HFFc6 (cell line): ENCODE data around the gene SERPINB6. TPM values are rescaled to one million over a fixed set of nuclear protein-coding genes. Genes with fewer than 3 reads are reported as not detected.
A peak's percentile ranks its signal among the peaks of the same experiment; 100 is the strongest.
"Not testable (repeated sequence)": the region's sequence is repeated elsewhere in the genome, so short reads cannot be mapped to it uniquely, and the experiment has no call there.

Experiments used
- DNase-seq: peaks from one replicate; pipeline ENCODE4 v3.0.0-alpha.2; 2018
- H3K27ac Mint-ChIP-seq: 2 replicates; pipeline ENCODE4 v1.8.0; 2020; ENCODE audit warnings: mild to moderate bottlenecking, mixed read lengths
- H3K27me3 Mint-ChIP-seq: 2 replicates; pipeline ENCODE4 v1.8.0; 2021; ENCODE audit warnings: mild to moderate bottlenecking, moderate library complexity, mixed read lengths; ENCODE audit not compliant: insufficient read depth
- H3K36me3 Mint-ChIP-seq: 2 replicates; pipeline ENCODE4 v1.8.0; 2021; ENCODE audit warnings: low read depth, mixed read lengths
- H3K4me1 Mint-ChIP-seq: 2 replicates; pipeline ENCODE4 v1.8.0; 2020; ENCODE audit warnings: low read depth, mixed read lengths
- H3K4me3 Mint-ChIP-seq: 2 replicates; pipeline ENCODE4 v1.8.0; 2020; ENCODE audit warnings: mild to moderate bottlenecking, moderate library complexity, mixed read lengths
- H3K9me3 Mint-ChIP-seq: 2 replicates; pipeline ENCODE4 v1.8.0; 2020; ENCODE audit warnings: mild to moderate bottlenecking, mixed read lengths
- CTCF ChIP-seq: fragments of 200-600 bp; sonication (generic); IDR thresholded peaks from 2 replicates; pipeline ENCODE4 v1.5.0; 2021; ENCODE audit warnings: antibody characterized with exemption, mild to moderate bottlenecking
- total RNA-seq, 6 experiments: library from RNA; stranded (reverse); fragmentation: NEBNext Ultra II Directional; extraction: Animal tissue kit (Norgen Biotek cat#: 25700); gene quantifications; 2 replicates in 1 of 6; 3 replicates in 5 of 6; pipeline ENCODE4 v1.2.3, GENCODE V29; 2021

Gene SERPINB6
- total RNA-seq, 6 experiments from 2014 or later = 109 to 142 (median 134) TPM

GRCh38 chr6:2977799-2978590, 6.6 kb upstream of the SERPINB6 start:
- Mint-ChIP-seq H3K27me3 (no peaks in the 10 kb centered on the region; the same call in 1 of the 2 replicates), H3K36me3 (no peaks in the 10 kb centered on the region), H3K9me3 (no peaks in the 10 kb centered on the region), H3K4me1 (peaks cover 90% of the 10 kb centered on the region), H3K4me3 (no peak overlapping the region), H3K27ac (peak overlapping the region; percentile 97)
- TF ChIP-seq CTCF = no peak
- no peak for DNase-seq

- peak overlapping the region; percentile 74 for H3K4me3 Mint-ChIP-seq
- H3K36me3 Mint-ChIP-seq = no peaks in the 10 kb centered on the region
- H3K9me3 Mint-ChIP-seq = no peaks in the 10 kb centered on the region
- no peaks in the 10 kb centered on the region; the same call in 1 of the 2 replicates for H3K27me3 Mint-ChIP-seq
- TF ChIP-seq CTCF = no peak
- peaks cover 89% of the 10 kb centered on the region for H3K4me1 Mint-ChIP-seq
- H3K27ac Mint-ChIP-seq = peak overlapping the region; percentile 97
- no peak for DNase-seq
These were observed 5.9 kb upstream of the SERPINB6 start for GRCh38 chr6:2977290-2977689.

GRCh38 chr6:2976571-2977085, 5.3 kb upstream of the SERPINB6 start:
- Mint-ChIP-seq H3K4me3 (peak overlapping the region; percentile 74), H3K27ac (peak overlapping the region; percentile 97), H3K27me3 (no peaks in the 10 kb centered on the region; the same call in 1 of the 2 replicates), H3K9me3 (no peaks in the 10 kb centered on the region), H3K4me1 (peaks cover 89% of the 10 kb centered on the region), H3K36me3 (no peaks in the 10 kb centered on the region)
- TF ChIP-seq CTCF = no peak
- DNase-seq = peak; percentile 78

GRCh38 chr6:2976060-2976459, 4.7 kb upstream of the SERPINB6 start:
- Mint-ChIP-seq H3K27ac (peak overlapping the region; percentile 97), H3K36me3 (no peaks in the 10 kb centered on the region), H3K9me3 (no peaks in the 10 kb centered on the region), H3K4me3 (peak overlapping the region; percentile 74; the same call in 1 of the 2 replicates), H3K27me3 (no peaks in the 10 kb centered on the region), H3K4me1 (peaks cover 84% of the 10 kb centered on the region)
- TF ChIP-seq CTCF = no peak
- no peak for DNase-seq

- Mint-ChIP-seq H3K4me3 (peak overlapping the region; percentile 30; the same call in 1 of the 2 replicates), H3K36me3 (peaks cover 2% of the 10 kb centered on the region; the same call in 1 of the 2 replicates), H3K4me1 (peaks cover 80% of the 10 kb centered on the region), H3K9me3 (no peaks in the 10 kb centered on the region), H3K27ac (no peak overlapping the region; the same call in 1 of the 2 replicates), H3K27me3 (no peaks in the 10 kb centered on the region)
- no peak for DNase-seq
- no peak for TF ChIP-seq CTCF
These were observed 2.3 kb upstream of the SERPINB6 start for GRCh38 chr6:2973676-2974075.

GRCh38 chr6:2973180-2973579, 1.8 kb upstream of the SERPINB6 start:
- not testable (repeated sequence) for H3K9me3 Mint-ChIP-seq, H3K4me3 Mint-ChIP-seq, DNase-seq, H3K27me3 Mint-ChIP-seq, H3K27ac Mint-ChIP-seq, H3K36me3 Mint-ChIP-seq
- H3K4me1 Mint-ChIP-seq = peaks cover 79% of the 10 kb centered on the region

GRCh38 chr6:2972685-2973084, 1.3 kb upstream of the SERPINB6 start:
- not testable (repeated sequence) for DNase-seq, H3K27me3 Mint-ChIP-seq, H3K9me3 Mint-ChIP-seq, H3K36me3 Mint-ChIP-seq
- Mint-ChIP-seq H3K4me1 (peaks cover 76% of the 10 kb centered on the region), H3K4me3 (peak overlapping the region; percentile 93; the same call in 1 of the 2 replicates), H3K27ac (peak overlapping the region; percentile 96)

- H3K27ac Mint-ChIP-seq = peak overlapping the region; percentile 96
- H3K36me3 Mint-ChIP-seq, H3K9me3 Mint-ChIP-seq, H3K27me3 Mint-ChIP-seq, DNase-seq: not testable (repeated sequence)
- H3K4me1 Mint-ChIP-seq = peaks cover 76% of the 10 kb centered on the region
- H3K4me3 Mint-ChIP-seq = peak overlapping the region; percentile 93
These were observed 786 bp upstream of the SERPINB6 start for GRCh38 chr6:2972219-2972487.
